H54 (cell line): ENCODE measurements around the gene INPP5B.

Experiments used
- DNase-seq: peaks from one replicate; pipeline ENCODE4 v3.0.0; 2011; ENCODE audit warnings: low spot score, mixed read lengths; ENCODE audit not compliant: insufficient read length
- FAIRE-seq: peaks from 3 replicates; lab custom pipeline; 2011; peaks lifted over from hg19 to GRCh38; lab: Jason Lieb, UNC
- POLR2A ChIP-seq: IDR thresholded peaks from 2 replicates; pipeline ENCODE4 v1.6.1; 2011; ENCODE audit warnings: low read depth, mild to moderate bottlenecking, low read length

INPP5B gene

DNA sequence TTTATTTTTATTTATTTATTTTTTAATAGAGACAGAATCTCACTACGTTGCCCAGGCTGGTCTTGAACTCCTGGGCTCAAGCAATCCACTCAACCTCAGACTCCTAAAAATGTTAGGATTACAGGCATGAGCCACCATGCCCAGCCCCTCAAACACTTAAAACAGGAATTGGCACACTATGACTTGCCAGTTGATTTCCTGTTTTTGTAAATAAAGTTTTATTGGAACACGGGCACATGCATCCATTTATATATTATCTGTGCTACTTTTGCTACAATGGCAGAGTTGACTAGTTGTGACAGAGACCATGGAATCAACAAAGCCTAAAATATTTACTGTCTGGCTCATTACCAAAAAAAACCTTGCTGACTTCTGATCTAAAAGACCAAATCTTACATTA is 122.9 kb downstream of the INPP5B start:
- DNase-seq (no peak), FAIRE-seq (no peak)
- no peak for TF ChIP-seq POLR2A

DNA sequence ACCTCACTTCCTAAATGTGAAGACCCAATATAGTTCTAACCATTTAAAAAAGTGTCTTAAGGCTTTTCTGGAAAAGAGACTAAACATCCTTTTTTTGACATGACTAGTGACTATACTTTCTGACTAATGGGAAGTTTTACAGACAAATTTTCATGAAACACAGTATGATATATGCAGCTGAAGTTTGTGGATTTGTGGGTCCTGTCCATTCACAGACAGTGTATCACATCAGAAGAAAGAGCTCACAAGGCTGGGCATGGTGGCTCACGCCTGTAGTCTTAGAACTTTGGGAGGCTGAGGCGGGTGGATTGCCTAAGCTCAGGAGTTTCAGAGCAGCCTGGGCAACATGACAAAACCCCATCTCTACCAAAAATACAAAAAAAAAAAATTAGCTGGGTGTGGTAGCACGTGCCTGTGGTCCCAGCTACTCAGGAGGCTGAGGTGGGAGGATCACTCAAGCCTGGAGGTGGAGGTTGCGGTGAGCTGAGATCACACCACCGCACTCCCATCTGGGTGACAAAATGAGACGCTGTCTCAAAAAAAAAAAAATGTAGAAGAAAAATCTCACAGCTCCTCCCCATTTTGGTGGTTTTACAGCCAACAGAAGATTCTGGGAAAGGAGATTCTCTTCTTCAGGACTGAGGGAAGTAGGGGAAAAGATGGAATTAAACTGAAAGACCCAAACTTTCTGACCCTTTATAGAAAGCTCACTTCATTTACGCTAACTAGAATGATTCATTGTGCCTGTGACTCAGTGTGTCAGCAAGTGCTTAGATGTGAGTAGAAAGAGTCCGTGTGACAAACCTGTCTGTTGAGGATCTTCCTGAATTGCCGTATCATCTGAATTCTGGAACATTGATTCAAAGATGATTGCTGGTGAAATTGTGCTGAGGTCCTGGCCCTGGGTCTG is 123.7 kb downstream of the INPP5B start:
- DNase-seq (no peak), FAIRE-seq (no peak)
- TF ChIP-seq POLR2A, result no peak

DNA sequence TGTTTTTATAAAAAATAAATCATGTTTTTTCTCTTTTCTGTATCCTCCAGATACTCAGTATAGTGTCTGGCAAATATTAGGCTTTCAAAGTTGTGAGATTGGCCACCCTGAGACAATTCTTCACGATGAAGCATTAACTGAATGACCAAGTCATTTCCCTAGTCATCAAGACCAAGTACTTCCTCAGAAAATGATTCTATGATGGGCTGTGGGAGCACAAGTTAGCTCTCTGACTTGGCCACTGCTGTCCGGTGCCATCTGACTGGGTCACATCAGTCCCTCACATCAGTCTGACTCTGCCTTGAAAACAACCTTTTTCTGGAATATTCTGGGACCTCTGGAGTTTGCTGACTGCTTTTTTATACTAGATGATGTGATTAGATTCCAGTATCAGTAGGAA is 125.4 kb downstream of the INPP5B start:
- FAIRE-seq, result no peak
- TF ChIP-seq POLR2A, result no peak
- DNase-seq, result no peak

DNA sequence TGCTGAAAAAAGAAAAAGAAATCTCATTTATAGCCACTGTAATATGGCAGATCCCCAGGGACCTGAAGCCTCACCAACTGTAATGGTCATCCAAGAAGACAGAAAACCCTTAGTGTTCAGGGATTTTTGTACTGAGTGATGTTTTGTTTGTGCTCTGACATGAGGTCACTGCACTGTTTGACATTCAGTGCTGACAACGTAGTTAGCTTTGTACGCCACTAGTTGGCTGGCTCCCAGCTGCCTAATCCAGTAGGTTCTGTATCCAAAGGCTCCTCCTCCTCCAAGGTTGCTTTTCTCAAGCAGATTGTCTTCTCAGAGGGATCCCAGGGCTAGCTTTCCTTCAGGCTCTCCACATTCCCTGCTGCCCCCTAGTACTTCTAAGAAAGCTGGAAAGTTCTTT is 129.4 kb downstream of the INPP5B start:
- DNase-seq (no peak), FAIRE-seq (no peak)
- no peak for TF ChIP-seq POLR2A

DNA sequence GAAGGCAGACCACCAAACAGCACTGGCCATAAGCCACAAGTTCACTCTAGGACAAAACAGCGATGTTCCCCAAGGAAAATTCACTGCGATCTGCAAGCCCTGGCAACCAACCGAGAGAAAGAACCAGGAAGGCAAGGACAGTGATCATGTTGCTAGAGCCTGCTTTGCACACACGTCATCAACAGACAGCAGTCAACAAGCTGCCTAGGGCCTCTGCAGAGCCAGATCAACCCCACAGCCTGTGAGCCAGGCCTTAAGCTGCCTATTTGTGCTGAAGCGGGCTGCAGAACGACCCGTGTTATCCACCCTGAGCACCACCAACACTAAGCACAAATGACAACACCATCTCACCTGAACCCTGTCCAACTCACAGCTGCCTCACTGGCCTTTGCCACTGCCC is 132.6 kb downstream of the INPP5B start:
- FAIRE-seq, result no peak
- DNase-seq, result no peak
- no peak for TF ChIP-seq POLR2A

DNA sequence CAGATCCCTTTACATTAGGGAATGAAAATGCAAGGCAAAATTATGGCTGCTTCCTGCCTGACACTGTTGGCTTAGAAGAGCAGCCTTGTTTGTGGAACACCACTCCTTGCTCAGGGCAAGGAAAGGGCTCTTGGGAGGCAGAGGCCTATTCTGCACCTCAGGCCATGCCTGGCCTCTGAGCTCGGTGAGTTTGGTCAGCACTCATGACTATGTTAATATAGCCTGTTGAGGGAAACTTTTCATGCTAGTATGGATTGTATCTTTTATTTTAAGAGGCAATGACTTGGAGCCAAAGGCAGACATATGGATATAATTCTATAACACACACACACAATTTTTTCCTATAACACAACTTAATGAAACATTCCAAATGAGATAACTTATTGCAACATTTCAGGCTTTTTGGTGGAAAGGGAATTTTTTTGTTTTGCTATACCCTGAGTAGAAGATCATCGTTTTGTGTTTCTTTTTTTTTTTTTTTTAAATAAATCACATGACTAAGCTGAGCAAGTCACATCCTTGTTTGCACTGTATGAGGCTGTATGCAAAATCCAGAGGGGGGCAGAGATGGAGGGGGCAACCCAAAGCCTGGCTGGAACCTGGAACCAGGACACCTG is 133.2 kb downstream of the INPP5B start:
- DNase-seq (no peak), FAIRE-seq (no peak)

DNA sequence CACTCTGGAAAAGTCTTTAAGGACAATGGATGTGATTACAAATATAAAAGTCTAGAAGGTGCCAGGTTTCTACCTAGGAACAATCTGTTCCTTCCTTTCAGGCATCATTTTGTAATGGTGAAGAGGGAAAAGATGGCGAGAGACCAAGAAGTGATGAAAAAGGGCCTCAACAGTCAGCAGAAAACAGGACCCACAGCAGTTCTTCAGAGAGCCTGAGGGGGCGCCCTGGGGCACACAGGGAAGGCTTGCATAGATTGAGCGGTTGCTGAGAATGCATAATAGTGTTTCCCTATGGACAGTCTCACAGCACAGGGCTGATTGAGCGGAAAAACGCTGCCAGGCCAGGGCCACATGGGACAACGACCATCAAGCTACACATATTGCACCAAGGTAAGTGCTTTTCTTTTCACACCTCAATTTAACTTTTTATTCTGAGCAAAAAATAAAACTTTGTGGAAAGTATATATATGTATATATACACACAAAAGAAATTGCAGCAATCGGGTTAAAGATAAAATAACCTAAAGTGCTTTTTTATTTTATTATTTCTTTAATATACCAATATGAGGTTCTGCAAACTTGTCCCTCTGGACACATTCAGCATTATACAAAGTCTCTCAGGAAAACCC is 135.7 kb downstream of the INPP5B start:
- TF ChIP-seq POLR2A, result no peak
- FAIRE-seq, result peak; percentile 20
- peak; percentile 65 for DNase-seq

More for the DNA sequence above, 133.2 kb downstream of the INPP5B start:
- TF ChIP-seq POLR2A, result no peak
